Adipocyte (in vitro differentiated cells): ENCODE measurements around the gene GNG7.

Experiments used
- DNase-seq: peaks from one replicate; pipeline ENCODE4 v3.0.0-alpha.2; 2015; ENCODE audit warnings: low read depth
- H3K27me3 ChIP-seq: replicated peaks from 2 replicates; pipeline ENCODE4 v1.7.0; 2013; ENCODE audit warnings: mild to moderate bottlenecking, low read length, moderate library complexity; ENCODE audit not compliant: control insufficient read depth, insufficient read depth
- H3K36me3 ChIP-seq: 2 replicates; pipeline ENCODE4 v1.7.0; 2013; ENCODE audit warnings: low read length, mild to moderate bottlenecking, moderate library complexity; ENCODE audit not compliant: control insufficient read depth, insufficient read depth, severe bottlenecking
- H3K4me1 ChIP-seq: 2 replicates; pipeline ENCODE4 v1.7.0; 2013; ENCODE audit warnings: mild to moderate bottlenecking, low read length, moderate library complexity; ENCODE audit not compliant: control insufficient read depth, insufficient read depth
- H3K4me3 ChIP-seq: 2 replicates; pipeline ENCODE4 v1.7.0; 2013; ENCODE audit warnings: mild to moderate bottlenecking, low read length, moderate library complexity
- H3K9ac ChIP-seq: 2 replicates; pipeline ENCODE4 v1.7.0; 2013; ENCODE audit warnings: mild to moderate bottlenecking, low read length, moderate library complexity
- H3K9me3 ChIP-seq: 2 replicates; pipeline ENCODE4 v1.7.0; 2013; ENCODE audit warnings: mild to moderate bottlenecking, low read length, moderate library complexity; ENCODE audit not compliant: control insufficient read depth

The GNG7 gene

DNA sequence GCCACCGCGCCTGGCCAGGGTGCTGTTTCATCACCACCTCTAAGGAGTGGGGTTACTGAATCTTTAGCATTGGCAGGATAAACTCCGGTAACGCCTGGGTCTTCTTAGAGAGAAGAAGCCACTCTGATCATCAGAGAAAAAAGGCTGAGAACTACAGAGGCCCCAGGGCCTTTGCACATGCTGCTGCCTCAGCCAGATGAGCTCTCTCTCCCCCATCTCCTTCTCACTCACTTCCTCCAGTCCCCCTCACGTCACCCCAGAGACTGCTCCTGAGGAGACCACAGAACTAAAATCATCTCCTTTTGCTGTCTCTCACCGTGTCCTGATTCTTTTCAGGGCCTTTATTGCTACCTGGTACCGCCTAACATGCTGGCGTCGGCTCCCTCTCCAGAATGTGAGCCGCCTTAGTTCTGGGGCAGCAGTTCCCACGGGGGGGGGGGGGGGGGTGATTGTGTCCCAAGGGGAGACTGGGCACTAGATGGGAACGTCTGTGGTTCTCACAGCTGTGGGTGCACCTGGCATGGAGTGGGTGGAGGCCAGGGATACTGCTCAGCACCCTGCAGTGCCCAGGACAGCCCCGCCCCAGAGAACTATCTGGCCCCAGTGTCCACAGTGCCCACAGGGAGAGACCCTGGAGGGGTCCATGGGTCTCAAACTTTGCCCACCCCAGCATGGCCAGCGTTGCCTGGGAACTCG, 23.8 kb upstream of the GNG7 start:
- no peak for DNase-seq
- Histone ChIP-seq H3K4me3 (no peak overlapping the region), H3K9ac (no peak overlapping the region), H3K36me3 (no peaks in the 10 kb centered on the region), H3K27me3 (peaks cover 18% of the 10 kb centered on the region), H3K9me3 (no peaks in the 10 kb centered on the region), H3K4me1 (peaks cover 16% of the 10 kb centered on the region)

GRCh38 chr19:2724148-2724557, 21.7 kb upstream of the GNG7 start:
- Histone ChIP-seq H3K4me3 (no peak overlapping the region), H3K9me3 (no peaks in the 10 kb centered on the region), H3K27me3 (peaks cover 18% of the 10 kb centered on the region), H3K4me1 (peaks cover 16% of the 10 kb centered on the region), H3K9ac (peak overlapping the region; percentile 58), H3K36me3 (no peaks in the 10 kb centered on the region)
- no peak for DNase-seq

DNA sequence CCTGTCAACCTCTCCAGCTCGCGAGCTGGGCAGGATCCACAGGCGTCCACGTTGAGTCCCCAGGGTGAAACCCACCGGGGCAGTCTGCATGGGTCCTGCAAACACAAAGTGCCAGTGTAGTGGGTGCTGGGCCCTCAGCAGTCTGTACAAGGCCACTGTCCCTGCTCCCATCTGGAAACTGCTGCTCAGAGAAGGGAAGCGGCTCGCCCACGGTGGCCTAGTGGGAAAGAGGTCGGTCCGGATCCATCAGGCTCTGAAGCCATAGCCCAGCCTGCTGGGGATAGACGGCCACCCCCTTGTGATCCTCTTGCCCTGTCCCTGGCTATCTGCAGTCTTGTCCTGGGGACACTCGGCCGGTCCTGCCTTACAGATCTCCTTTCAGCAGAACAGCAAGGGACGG, 21.3 kb upstream of the GNG7 start:
- Histone ChIP-seq H3K4me1 (peaks cover 16% of the 10 kb centered on the region), H3K9ac (peak overlapping the region; percentile 58), H3K9me3 (no peaks in the 10 kb centered on the region), H3K27me3 (peaks cover 18% of the 10 kb centered on the region), H3K4me3 (no peak overlapping the region), H3K36me3 (no peaks in the 10 kb centered on the region)
- DNase-seq = no peak

- Histone ChIP-seq H3K27me3 (peaks cover 18% of the 10 kb centered on the region), H3K9me3 (no peaks in the 10 kb centered on the region), H3K4me3 (no peak overlapping the region), H3K9ac (peak overlapping the region; percentile 58), H3K4me1 (peaks cover 16% of the 10 kb centered on the region), H3K36me3 (no peaks in the 10 kb centered on the region)
- no peak for DNase-seq
These were observed 20.8 kb upstream of the GNG7 start for GRCh38 chr19:2723345-2723715.

DNA sequence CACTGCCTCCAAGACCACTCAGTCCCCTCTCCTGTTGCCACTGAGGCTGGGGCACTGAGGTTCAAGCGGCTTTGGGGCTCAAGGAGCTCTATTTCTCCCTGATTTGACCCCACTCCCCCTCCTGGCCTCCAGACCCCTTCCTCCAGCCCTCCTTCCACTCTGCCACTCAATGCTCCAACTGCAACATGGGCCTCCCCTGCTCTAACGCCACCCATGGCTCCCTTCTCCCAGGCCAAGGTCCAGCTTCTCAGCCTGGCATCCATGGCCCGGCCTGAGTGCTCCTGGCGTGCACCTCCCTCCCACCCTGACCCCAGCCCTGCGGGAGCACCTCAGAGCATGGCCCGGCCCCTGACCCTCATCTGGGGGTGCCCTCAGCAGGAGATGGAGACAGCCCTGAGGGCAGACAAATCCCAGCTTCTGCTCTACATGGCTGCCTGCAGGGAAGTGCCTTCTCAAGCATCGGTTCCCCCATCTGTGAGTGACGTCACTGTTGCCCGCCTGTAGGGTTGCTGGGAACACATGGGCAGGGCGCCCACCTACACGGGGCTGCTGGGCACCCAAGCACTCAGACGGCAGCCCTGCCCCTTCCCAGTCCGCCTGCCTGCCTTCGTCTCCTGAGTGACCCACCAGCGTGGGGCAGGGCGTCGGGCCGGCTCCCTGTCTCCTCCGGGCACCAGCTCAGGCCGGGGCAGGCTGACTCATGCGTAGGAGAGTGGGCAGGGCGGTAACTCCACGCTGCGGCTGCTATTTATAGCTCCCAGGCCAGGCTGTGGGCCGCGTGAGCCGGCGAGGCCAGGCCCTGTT, 20.2 kb upstream of the GNG7 start:
- Histone ChIP-seq H3K9ac (peak overlapping the region; percentile 58), H3K4me1 (peaks cover 16% of the 10 kb centered on the region), H3K9me3 (no peaks in the 10 kb centered on the region), H3K27me3 (peaks cover 18% of the 10 kb centered on the region), H3K36me3 (no peaks in the 10 kb centered on the region), H3K4me3 (no peak overlapping the region)
- peak; percentile 93 for DNase-seq

- no peaks in the 10 kb centered on the region for H3K36me3 ChIP-seq
- peak overlapping the region; percentile 54 for H3K9ac ChIP-seq
- H3K4me1 ChIP-seq = peaks cover 16% of the 10 kb centered on the region
- DNase-seq = no peak
- peak overlapping the region; percentile 69 for H3K4me3 ChIP-seq
- peaks cover 10% of the 10 kb centered on the region for H3K27me3 ChIP-seq
- H3K9me3 ChIP-seq = no peaks in the 10 kb centered on the region
These were observed 19.4 kb upstream of the GNG7 start for GRCh38 chr19:2721570-2722540.

DNA sequence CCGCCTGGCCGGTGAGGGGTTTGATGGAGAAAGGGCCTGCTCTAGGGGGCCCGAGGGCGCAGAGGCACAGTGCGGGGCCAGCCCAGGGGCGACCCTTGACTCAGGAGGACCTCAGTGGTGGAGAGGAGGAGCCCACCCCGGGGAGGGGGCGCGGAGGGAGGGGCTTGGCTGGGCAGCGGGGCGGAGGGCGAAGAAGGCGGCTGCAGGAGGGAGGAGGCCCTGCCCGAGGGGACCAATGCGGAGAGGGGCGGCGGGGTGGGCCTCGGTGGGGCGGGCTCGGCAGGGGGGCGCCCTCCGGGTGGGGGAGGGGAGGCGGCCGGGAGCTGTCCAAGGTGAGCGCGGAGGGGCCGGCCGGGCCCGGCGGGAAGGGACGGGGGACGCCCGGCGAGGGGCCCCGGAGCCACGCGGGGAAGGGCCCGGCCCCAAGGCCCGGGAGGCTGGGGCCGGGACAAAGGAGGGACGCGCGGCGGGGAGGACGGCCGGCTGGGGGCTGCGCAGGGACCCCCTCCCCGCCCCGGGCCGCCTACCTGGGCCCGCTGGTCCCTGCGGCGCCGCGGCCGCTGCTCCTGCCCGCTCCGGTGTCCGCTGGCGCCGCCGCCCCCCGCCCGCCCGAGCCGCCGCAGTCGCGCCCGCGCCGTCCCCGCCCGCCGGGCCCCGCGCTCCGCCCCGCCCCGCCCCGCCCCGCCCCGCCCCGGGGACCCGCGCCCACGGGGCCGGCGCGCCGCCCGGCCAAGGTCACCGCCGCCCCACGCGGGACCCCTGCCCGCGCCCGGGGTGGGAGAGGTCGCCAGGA, 18.5 kb upstream of the GNG7 start, which contains the start of gene DIRAS1:
Gene DIRAS1 (minus strand): TSS at position 596 of the 793 bp plus-strand sequence. CDS start 3,566 bp downstream, outside the sequence.
- peak within 1 kb of the TSS; percentile 75 for H3K4me3 ChIP-seq
- H3K4me1 ChIP-seq = peaks cover 16% of the 10 kb centered on the region
- DNase-seq = peak; percentile 25
- peaks cover 3% of the 10 kb centered on the region for H3K27me3 ChIP-seq
- H3K9me3 ChIP-seq = no peaks in the 10 kb centered on the region
- peak within 1 kb of the TSS; percentile 72 for H3K9ac ChIP-seq
- H3K36me3 ChIP-seq = no peaks in the 10 kb centered on the region

GRCh38 chr19:2719920-2720776, 17.7 kb upstream of the GNG7 start:
- peaks cover 8% of the 10 kb centered on the region for H3K9me3 ChIP-seq
- peak; percentile 41 for DNase-seq
- peak overlapping the region; percentile 72 for H3K9ac ChIP-seq
- H3K4me3 ChIP-seq = peak overlapping the region; percentile 75
- no peaks in the 10 kb centered on the region for H3K27me3 ChIP-seq
- H3K4me1 ChIP-seq = peaks cover 16% of the 10 kb centered on the region
- no peaks in the 10 kb centered on the region for H3K36me3 ChIP-seq

GRCh38 chr19:2719232-2719735, 16.8 kb upstream of the GNG7 start:
- DNase-seq = no peak
- H3K9ac ChIP-seq = peak overlapping the region; percentile 72
- no peaks in the 10 kb centered on the region for H3K27me3 ChIP-seq
- peaks cover 11% of the 10 kb centered on the region for H3K9me3 ChIP-seq
- H3K4me3 ChIP-seq = no peak overlapping the region
- H3K4me1 ChIP-seq = peaks cover 16% of the 10 kb centered on the region
- no peaks in the 10 kb centered on the region for H3K36me3 ChIP-seq
